GM10847 (cell line): Measurements from ENCODE around the gene MAD2L1BP.

Source experiments
- POLR2A ChIP-seq: IDR thresholded peaks from 2 replicates; pipeline ENCODE4 v1.6.1; 2011; ENCODE audit not compliant: insufficient read length; ENCODE audit errors: extremely low read depth

Gene MAD2L1BP

DNA sequence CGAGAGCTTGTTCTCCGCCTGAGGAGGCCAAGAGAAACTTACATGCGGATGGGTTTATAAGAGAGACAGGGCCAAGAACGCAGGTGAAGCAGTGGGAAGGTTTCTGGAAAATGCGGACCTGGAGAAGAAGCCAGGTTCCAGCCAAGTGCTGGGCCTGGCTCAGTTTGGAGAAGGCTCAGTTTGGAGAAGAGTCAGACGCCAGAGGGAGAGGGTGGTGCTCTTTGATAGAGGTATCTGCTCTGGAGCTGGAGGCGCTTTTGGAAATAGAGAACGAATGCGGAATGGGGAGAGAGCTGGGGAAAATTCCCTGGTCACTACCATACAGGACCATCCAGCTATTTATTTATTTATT, 9.9 kb downstream of the MAD2L1BP start:
- TF ChIP-seq POLR2A, result no peak

DNA sequence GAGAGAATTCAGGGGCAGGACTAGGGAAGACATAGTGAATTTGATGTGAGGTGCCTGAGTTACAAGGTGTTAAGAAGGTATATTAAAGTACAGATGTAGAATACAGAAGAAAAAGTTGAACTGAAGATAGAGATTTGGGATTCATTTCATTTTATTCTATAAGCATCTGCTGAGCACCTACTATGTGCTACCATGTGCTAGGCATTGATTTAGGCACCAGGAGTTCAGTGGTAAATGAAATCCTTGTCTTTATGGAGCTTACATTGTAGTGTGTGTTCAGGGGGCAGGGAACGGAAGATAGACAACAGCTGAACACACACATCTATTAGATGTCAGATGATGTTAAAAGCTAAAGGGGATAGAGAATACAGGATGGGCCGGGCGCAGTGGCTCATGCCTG, 12.0 kb downstream of the MAD2L1BP start:
- TF ChIP-seq POLR2A, result no peak

DNA sequence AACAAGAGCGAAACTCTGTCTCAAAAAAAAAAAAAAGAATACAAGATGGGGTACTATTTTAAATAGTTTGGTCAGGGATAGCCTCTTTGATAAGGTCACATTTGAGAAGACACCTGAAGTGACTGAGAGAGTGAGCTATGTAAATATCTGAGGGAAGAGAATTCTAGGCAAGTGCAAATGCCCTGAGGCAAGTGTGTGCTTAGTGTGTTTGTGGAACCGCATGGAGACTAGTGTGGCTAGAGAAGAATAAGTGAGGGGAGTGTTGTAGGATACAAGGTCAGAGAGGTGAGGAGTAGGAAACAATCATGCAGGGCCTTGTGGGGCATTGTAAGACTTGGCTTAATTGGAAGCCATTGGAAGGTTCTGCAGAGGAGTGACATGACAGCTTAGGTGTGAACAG, 12.6 kb downstream of the MAD2L1BP start:
- TF ChIP-seq POLR2A, result no peak

DNA sequence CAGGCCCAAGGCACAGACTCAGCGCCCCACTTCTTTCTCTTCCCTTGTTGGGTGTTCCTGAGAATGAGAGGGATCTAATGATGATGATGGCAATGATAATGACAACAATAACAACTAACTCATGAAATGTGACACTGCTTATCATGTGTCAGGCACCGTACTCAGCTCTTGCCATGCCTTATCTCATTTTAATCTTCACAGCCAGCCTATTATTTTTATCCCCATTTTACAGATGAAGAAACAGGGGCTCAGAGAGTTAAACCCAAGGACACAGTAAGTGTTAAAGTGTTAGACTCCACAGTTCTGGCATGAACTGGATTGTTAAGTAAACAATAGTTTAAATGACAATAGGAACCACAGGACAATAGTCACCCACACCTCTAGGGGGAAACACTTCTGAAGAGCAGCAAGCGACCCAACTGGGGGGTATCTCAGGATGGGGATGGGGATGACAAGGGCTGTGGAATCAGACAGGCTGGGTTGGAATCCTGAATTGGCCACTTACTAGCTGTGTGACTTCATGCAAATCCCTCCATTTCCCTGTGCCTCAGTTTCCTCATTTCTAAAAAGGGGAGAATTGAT, 21.7 kb downstream of the MAD2L1BP start:
- no peak for TF ChIP-seq POLR2A

DNA sequence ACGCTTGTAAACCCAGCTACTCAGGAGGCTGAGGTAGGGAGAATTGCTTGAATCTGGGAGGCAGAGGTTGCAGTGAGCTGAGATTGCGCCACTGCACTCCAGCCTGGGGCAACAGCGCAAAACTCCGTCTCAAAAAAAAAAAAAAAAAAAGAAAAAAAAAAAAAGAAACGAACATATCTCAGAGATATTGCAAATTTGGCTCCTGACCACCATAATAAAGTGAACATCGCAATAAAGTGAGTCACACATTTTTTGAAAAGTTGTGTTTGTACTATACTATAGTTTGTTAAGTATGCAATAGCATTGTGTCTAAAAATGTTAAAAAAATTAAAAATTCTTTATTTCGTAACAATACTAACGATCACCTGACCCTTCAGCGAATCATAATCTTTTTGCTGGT, 22.5 kb downstream of the MAD2L1BP start:
- TF ChIP-seq POLR2A, result no peak

DNA sequence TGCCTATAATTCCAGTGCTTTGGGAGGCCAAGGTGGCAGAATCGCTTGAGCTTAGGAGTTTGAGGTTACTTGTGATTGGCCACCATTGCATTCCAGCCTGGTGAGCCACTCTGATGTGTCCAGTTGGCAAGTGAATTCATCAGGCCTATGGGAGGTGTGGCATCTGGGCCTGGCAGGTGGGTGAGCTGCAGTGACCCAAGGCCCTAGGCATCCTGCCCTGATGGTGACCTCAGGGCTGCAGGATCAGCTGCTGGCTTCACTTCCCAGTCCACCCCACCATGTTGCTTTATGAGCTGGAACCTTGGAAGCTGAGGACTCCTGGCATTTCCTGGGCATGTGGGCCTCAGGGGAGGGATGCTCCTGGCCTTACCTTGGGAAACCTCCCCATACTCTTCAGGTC, 29.7 kb downstream of the MAD2L1BP start:
- TF ChIP-seq POLR2A, result no peak

DNA sequence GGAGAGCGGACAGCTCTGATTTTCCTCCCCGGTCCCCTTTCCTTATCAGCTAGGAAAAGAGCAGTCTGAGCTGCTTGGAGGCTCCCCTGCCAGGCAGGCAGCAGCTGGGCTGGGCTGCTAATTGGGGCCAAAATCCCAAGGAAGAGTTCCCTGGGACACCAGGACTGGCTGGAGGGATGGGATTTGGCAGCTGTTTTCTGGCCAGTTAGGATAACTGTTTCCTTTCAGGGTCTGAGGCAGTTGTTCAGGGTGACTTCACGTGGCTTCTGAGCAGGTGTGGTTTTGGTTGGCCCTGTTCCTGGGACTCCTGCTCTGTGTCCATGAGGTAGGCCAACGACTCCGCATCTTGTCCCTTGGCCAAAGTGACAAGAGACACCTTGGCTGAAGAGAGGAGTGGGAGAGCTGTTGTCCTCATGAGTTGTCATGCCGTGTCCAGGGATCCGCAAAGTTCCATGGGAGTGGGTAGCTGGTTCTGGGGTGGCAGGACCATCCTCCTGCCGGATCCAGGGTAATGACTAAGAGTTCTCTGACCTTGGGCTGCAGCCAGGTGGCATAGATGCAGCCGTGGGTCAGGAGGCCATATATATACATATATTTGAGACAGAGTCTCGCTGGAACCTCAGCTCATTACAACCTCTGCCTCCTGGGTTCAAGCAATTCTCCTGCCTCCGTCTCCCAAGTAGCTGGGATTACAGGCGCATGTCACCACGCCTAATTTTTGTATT, 30.7 kb downstream of the MAD2L1BP start:
- TF ChIP-seq POLR2A, result no peak

DNA sequence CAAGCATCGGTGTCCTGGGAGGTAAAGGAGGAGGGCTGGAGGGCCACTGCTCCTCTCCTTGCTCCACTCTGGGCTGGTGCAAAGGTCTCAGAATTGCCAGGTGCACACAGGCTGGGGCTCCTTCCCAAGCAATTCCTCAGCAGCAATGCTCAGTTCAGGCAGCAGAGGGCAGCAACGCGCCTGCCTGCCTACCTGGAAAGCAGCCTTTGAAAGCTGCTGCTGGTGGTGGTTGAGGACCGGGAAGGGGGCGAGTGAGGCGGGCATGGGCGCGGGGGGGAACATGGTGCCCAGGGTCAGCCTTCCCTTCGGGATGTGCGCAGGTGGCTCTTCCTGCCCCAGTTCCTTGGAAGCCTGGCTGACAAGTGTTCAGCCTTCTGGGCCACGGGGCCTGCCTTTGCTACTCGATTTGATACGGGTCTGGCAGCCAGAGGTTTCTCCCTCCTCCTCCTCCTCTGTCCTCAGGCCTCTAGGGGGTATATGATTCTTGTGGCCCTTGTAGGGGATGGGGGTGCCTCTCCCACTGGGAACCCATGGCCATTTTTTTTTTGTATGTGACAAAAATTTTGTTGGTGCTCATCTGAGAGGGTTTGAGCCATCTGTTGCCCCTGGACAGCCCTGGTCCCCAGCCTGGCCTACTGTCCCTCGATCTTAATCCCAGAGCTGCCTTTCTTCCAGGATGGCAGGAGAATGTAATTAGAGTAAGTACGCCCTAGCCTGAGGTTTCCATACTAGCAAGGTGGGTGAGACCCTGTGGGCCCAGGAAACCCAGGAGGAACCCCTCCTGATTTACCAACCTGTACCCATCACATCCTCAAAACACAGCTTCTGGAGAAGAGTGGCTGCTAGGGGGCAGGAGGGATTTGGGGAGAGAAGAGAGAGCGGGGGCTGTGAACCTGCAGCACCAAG, 31.9 kb downstream of the MAD2L1BP start:
- TF ChIP-seq POLR2A, result no peak

DNA sequence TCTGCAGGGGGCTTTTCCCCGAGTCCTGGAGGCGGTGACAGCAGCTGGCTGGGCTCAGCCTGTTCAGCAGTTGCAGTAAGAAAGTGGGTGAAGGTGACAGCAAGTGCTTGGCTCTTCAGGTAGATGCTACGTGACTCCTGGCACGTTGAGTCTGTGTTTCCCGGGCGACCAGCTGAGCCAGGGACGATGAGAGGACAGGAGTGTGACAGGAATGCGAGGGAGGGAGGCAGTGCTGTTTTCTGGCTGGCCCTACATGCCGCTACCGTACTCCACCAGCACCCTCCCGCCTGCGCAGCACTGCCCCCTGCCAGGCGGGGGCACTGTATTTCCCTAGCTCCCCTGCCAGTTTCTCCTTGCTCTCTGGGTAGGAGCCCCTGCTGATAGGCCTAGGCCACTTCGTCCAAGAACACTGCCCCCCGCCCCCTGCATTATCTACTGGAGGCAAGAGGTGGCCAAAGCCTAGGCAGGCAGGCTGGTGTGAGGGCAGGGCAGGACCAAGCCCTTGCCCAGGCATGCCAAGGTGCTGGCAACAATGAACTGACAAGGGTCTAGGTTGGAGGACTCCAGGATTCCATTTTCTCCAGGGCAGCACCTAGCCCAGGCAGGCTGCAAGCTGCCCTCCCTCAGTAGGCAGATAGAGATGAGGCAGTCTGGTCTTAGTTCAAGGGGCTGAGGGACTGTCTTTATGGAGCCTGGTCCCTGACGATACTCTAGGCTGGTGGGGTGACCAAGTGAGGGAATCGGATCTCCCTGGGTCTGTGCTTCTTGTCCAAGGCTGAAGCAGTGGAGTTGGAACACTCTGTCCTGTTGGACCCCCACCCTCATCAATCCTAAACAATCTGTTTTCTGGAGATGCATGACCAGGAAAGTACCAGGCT, 32.8 kb downstream of the MAD2L1BP start:
- TF ChIP-seq POLR2A, result no peak

DNA sequence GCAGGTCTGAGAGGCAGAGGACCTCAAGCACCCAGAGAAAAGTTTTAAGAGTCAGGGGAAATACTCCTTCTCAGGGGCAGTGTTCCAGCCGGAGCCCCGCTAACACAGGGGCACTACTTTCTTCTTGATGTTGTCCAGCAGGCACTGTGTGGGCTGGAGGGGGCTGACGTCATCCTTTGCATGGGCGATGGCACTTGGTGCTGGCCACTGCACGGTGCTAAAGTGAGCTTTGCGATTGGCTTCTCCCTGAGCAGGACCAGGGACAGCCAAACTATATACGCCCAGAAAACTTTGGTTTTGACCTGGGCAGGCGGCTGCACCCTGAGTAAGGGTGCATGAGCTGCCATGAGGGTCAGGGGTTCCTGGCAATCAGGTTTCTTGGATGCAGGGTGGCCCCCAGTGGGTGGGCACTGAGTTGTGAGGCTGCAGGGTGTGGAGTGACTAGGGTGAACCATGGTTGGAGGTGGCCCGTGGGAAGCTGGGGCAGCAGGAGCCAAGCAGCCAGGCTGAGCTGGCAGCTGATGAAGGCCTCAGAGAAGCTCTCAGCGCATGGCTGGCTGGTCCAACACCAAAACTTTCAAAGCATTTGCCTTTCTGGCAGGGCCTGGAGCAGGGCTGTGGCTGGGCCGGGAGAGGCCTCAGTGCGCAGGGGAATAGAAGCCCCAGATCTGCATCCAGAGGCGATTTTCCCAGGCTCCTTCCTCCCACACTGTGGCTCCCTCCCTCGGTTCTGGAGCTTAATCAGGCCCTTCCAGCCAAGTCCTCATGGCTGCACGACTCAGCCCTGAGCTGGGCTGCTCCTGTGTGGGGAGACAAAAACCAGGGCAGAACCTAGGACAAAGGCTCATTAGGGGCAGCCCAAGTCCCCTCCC, 33.6 kb downstream of the MAD2L1BP start:
- TF ChIP-seq POLR2A, result no peak

DNA sequence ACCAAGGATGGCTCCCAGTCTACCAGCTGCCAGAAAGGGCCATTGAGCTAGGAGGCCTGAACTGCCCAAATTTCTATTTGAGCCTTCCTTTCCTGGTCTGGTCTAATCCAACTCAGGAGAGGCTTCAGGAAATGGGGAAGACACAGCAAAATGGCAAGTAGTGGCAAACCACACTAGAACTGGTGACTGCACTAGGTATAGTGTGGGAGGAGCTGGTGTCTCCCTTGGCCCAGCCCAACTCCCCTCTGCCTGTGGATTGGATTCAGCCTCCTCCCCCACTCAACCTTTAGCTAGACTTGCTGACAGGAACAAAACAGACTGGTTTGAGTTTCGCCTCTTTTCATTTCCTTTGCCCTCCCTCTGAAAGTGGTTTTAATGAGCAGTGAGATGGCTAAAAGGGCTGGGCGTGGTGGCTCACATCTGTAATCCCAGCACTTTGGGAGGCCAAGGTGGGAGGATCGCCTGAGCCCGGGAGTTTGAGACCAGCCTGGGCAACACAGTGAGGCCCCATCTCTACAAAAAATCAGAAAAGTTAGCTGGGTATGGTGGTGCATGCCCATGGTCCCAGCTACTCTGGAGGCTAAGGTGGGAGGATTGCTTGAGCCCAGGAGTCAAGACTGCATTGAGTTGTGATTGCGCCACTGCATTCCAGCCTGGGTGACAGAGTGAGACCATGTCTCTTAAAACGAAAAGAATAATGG, 34.4 kb downstream of the MAD2L1BP start:
- TF ChIP-seq POLR2A, result no peak

DNA sequence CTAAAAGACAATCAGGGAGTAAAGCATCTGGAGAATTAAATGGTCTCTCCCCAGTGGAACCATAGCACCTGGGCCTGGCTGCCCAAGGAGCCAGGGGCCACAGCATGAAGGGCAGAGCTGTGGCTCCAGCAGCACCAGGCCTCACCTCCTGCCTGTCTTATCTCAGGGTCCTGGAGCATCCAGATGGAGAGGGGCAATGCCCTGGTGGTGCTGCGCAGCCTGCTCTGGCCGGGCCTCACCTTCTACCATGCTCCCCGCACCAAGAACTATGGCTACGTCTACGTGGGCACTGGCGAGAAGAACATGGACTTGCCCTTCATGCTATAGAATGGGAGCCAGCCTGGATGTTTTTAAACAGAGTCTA, 35.0 kb downstream of the MAD2L1BP start:
- no peak for TF ChIP-seq POLR2A

DNA sequence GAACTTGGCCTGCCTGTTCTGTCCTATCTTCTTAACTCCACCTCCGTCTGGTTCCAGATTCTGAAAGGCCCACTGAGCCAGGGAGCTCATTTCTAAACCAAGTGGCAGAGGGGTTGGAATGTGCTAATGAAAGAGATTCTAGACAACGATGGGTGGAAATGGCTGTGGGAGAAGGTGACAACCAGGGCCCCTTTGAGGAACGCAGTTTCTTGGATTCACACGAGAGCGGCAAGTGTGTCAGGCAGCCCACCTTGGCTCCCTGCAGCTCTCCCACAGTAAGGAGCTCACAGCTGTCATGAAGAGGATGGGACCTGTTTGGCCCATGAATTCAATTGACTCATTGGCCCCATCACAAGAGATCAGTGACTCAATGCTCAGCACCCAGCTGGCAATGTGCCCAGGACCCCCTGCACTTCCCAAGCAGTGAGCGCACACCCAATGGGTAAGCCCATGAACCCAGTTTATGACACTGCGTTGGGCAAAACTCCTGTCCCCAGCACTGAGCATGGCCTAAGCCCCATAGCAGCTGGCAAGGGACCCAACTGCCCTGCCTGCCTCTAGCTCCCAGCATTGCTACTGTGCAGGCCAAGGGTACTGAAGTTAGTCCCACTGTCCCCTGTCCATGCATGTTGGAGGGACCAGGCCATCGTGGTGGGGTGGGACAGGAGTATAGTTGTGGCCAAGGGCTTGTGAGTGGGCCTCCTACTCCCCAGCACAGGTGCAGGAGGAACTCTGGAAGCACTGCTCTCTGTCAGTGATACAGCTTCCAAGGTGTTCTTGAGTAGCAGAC, 35.6 kb downstream of the MAD2L1BP start:
- no peak for TF ChIP-seq POLR2A
